Skeletal muscle cell (primary cell): ENCODE data around the gene ZMYM3.

Experiments used
- DNase-seq: peaks from one replicate; pipeline ENCODE4 v3.0.0-alpha.2; 2010; ENCODE audit warnings: low read depth
- H3K4me3 ChIP-seq: 2 replicates; pipeline ENCODE4 v1.5.1; 2011; ENCODE audit warnings: low read depth, mild to moderate bottlenecking, control low read depth, low read length, moderate library complexity

ZMYM3 gene

GRCh38 chrX:71216485-71216884, 37.5 kb downstream of the ZMYM3 start:
- DNase-seq: no peak
- no peak overlapping the region for H3K4me3 ChIP-seq

GRCh38 chrX:71215338-71215912, 38.5 kb downstream of the ZMYM3 start:
- no peak for DNase-seq
- H3K4me3 ChIP-seq: no peak overlapping the region

- H3K4me3 ChIP-seq: no peak overlapping the region
- DNase-seq: no peak
Measured at GRCh38 chrX:71214604-71215337, 39.2 kb downstream of the ZMYM3 start.

GRCh38 chrX:71214152-71214551, 39.8 kb downstream of the ZMYM3 start:
- no peak overlapping the region for H3K4me3 ChIP-seq
- DNase-seq: no peak

- H3K4me3 ChIP-seq: no peak overlapping the region
- no peak for DNase-seq
Measured at GRCh38 chrX:71212536-71212935, 41.4 kb downstream of the ZMYM3 start.

GRCh38 chrX:71210816-71211215, 43.1 kb downstream of the ZMYM3 start:
- no peak overlapping the region for H3K4me3 ChIP-seq
- DNase-seq: peak; percentile 4

GRCh38 chrX:71199252-71200008, 54.5 kb downstream of the ZMYM3 start:
- H3K4me3 ChIP-seq: no peak overlapping the region
- no peak for DNase-seq

- H3K4me3 ChIP-seq: no peak overlapping the region
- DNase-seq: no peak
Measured at GRCh38 chrX:71198066-71198465, 55.9 kb downstream of the ZMYM3 start.

GRCh38 chrX:71195964-71196649, 57.8 kb downstream of the ZMYM3 start:
- DNase-seq: no peak
- H3K4me3 ChIP-seq: no peak overlapping the region

- no peak for DNase-seq
- H3K4me3 ChIP-seq: no peak overlapping the region
Measured at GRCh38 chrX:71191248-71191647, 62.7 kb downstream of the ZMYM3 start.
